Measurements from ENCODE around the gene LSM2.

DNA sequence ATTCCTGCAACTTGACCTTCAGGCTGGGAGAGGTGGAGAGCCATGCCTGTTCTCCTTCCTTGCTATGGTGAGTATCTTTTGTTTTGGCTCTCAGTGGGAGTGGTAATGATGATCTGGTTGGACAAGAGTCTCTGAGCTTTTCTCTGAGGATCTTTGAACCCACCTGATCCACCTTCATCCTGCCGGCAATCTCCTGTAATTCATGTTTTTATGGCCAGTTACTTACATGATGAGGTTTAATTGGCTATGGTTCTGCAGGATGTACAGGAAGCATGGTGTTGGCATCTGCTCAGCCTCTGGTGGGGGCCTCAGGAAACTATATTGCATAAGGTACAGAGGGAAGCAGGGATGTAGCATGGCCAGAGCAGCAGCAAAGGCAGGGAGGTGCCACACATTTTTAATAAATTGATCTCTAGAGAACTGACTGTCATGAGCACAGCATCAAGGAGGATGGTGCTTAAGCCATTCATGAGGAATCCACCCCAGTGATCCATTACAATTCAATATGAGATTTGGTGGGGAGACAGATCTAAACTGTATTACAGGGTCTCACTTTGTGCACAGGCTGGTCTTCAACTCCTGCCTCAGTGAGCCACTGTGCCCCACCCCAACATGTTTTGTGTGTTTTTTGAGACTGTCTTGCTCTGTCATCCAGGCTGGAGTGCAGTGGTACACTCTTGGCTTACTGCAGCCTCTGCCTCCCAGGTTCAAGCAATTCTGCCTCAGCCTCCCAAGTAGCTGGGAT lies 30.8 kb upstream of the LSM2 start:
- no peak for TF ChIP-seq CTCF (IDR thresholded peaks at IDR 0.05)
- no peak for TF ChIP-seq POLR2A (IDR thresholded peaks at IDR 0.05)
